Keratinocyte (primary cell): ENCODE measurements around the gene CUX1.

Source experiments
- EZH2 ChIP-seq: IDR thresholded peaks from one replicate; pipeline ENCODE4 v1.6.1; 2012; ENCODE audit warnings: inconsistent platforms, mild to moderate bottlenecking, low read length, moderate library complexity
- TF ChIP-seq, protein P1 (sequence below), 3 experiments: IDR thresholded peaks in 1 of 3; conservative IDR thresholded peaks in 1 of 3; optimal IDR thresholded peaks in 1 of 3; 2 replicates in 2 of 3; 3 replicates in 1 of 3; pipeline versions ENCODE3 to v1.5.1; 2011; ENCODE audit warnings: low read length in 3 of 3, mild to moderate bottlenecking in 3 of 3, moderate library complexity in 2 of 3, control low read depth in 1 of 3, inconsistent platforms in 1 of 3; ENCODE audit not compliant: insufficient read depth in 2 of 3; ENCODE audit errors: extremely low read depth in 1 of 3

DNA sequence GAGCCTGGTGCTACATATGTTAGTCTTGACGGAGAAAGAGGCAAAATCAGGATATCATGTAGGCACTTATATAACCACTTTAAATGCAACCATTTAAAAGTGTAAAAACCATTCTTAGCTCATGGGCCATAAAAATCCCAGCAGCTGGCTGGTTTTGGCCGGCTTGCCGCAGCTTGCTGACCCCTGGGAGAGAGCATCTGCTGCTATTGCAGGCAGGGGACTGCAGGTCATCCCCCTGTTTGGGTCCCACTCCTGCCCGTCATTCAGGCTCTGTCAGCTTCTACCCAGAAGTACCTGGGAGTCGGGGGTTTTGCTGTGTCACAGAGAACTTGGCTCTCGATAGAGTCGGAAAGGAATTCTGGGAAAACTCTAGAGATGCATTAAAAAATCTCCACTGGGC lies 187.4 kb downstream of the CUX1 start:
- TF ChIP-seq, protein P1, sequence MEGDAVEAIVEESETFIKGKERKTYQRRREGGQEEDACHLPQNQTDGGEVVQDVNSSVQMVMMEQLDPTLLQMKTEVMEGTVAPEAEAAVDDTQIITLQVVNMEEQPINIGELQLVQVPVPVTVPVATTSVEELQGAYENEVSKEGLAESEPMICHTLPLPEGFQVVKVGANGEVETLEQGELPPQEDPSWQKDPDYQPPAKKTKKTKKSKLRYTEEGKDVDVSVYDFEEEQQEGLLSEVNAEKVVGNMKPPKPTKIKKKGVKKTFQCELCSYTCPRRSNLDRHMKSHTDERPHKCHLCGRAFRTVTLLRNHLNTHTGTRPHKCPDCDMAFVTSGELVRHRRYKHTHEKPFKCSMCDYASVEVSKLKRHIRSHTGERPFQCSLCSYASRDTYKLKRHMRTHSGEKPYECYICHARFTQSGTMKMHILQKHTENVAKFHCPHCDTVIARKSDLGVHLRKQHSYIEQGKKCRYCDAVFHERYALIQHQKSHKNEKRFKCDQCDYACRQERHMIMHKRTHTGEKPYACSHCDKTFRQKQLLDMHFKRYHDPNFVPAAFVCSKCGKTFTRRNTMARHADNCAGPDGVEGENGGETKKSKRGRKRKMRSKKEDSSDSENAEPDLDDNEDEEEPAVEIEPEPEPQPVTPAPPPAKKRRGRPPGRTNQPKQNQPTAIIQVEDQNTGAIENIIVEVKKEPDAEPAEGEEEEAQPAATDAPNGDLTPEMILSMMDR (optimal IDR thresholded peaks at IDR 0.05 in 1 of 3, IDR thresholded peaks at IDR 0.05 in 1 of 3, conservative IDR thresholded peaks at IDR 0.05 in 1 of 3; ENCODE audit: extremely low read depth in 1 of 3, insufficient read depth in 2 of 3, low read length in 3 of 3): no peak
- no peak for TF ChIP-seq EZH2
